Natural killer cell (primary cell): ENCODE measurements around the gene TBC1D22A. TPM values are rescaled to one million over a fixed set of nuclear protein-coding genes. Genes with fewer than 3 reads are reported as not detected.

ENCODE experiments used
- ATAC-seq, 3 donors: fragments of 150-1000 bp in 2 of 3; fragments of 200-7000 bp in 1 of 3; cut with Tn5 transposase; 1 replicate in 1 of 3; 2 replicates in 2 of 3; pipeline ENCODE4 v1.10.0; 2021; ENCODE audit warnings: mild to moderate bottlenecking in 2 of 3, moderate library complexity in 2 of 3
- DNase-seq, 2 donors: peaks; one replicate each; pipeline versions ENCODE4 v3.0.0 to v3.0.0-alpha.2; 2013 to 2021; ENCODE audit warnings: mixed read lengths in 1 of 2
- H3K27ac ChIP-seq: one replicate; pipeline ENCODE4 v1.5.1; 2013; ENCODE audit warnings: mild to moderate bottlenecking, low read length
- H3K27me3 ChIP-seq: one replicate; pipeline ENCODE4 v1.6.1; 2013; ENCODE audit warnings: low read length; ENCODE audit not compliant: control insufficient read depth, insufficient read depth
- H3K36me3 ChIP-seq: one replicate; pipeline ENCODE4 v1.6.1; 2013; ENCODE audit warnings: low read length; ENCODE audit not compliant: control insufficient read depth, insufficient read depth
- H3K4me1 ChIP-seq: one replicate; pipeline ENCODE4 v1.6.1; 2013; ENCODE audit warnings: low read length; ENCODE audit not compliant: control insufficient read depth, insufficient read depth
- H3K4me3 ChIP-seq: one replicate; pipeline ENCODE4 v1.5.1; 2013; ENCODE audit warnings: low read length
- H3K9me3 ChIP-seq: one replicate; pipeline ENCODE4 v1.6.1; 2013; ENCODE audit warnings: low read length; ENCODE audit not compliant: control insufficient read depth, insufficient read depth
- H3K27ac Mint-ChIP-seq, 2 donors: one replicate each; pipeline ENCODE4 v1.8.0; 2022; ENCODE audit warnings: mild to moderate bottlenecking in 2 of 2, mixed read lengths in 2 of 2, moderate library complexity in 1 of 2
- H3K27me3 Mint-ChIP-seq, 2 donors: one replicate each; pipeline ENCODE4 v1.8.0; 2022; ENCODE audit warnings: low read depth in 2 of 2, mixed read lengths in 2 of 2
- H3K36me3 Mint-ChIP-seq: one replicate; pipeline ENCODE4 v1.8.0; 2022; ENCODE audit warnings: mixed read lengths
- H3K4me1 Mint-ChIP-seq, 2 donors: one replicate each; pipeline ENCODE4 v1.8.0; 2022; ENCODE audit warnings: mixed read lengths in 2 of 2
- H3K4me3 Mint-ChIP-seq: one replicate; pipeline ENCODE4 v1.8.0; 2022; ENCODE audit warnings: mild to moderate bottlenecking, moderate library complexity, mixed read lengths
- H3K9me3 Mint-ChIP-seq, 2 donors: one replicate each; pipeline ENCODE4 v1.8.0; 2022; ENCODE audit warnings: mixed read lengths in 2 of 2
- WGBS: methylation state at CpG from one replicate; pipeline ENCODE4 v1.1.7; 2013; ENCODE audit warnings: missing lambda C conversion rate; ENCODE audit not compliant: insufficient coverage; 5-methylcytosine and 5-hydroxymethylcytosine counted together
- intact Hi-C: fragments of 100-400 bp; cut with micrococcal nuclease; formaldehyde crosslinking; loops from one replicate; pipeline ENCODE4 v1.14.2; 2022
- total RNA-seq, 4 donors: library from RNA; stranded (reverse); fragments of 120-200 nt in 1 of 4; gene quantifications; one replicate each; pipeline versions ENCODE4 v1.2.3 to v1.2.4, GENCODE V29; 2013 to 2022
- TF ChIP-seq, protein P1 (sequence below): fragments of 200-600 bp; IDR thresholded peaks from one replicate; pipeline ENCODE4 v1.8.0; 2022; ENCODE audit warnings: antibody characterized with exemption

Gene TBC1D22A
- total RNA-seq, 3 donors from 2014 or later (not counting 1 experiment from before 2014, with no cell fraction given): 47.4 to 53.7 (median 53.2) TPM

DNA sequence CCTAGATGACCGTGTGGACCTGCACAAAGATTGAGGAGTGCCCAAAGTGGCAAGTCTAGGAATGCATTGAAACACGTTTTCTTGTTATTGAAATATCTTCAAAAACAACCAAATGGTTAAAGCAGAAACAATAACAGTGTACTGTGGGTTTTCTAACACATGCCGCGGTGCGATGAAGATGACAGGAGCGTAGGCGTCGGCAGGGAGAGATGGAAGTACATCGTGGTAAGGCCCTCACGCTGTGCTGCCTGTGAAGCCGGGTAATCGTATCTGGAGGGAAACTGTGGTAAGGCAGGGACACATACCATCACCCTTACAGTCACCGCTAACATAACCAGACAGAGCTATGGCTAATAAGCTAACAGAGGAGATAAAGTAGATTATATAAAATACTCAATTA, 261.4 kb downstream of the TBC1D22A start:
- no peak overlapping the region for H3K27ac ChIP-seq
- Mint-ChIP-seq H3K4me3 (no peak overlapping the region), H3K4me1 (peaks cover 34 to 47% of the 10 kb centered on the region in 2 donors), H3K27me3 (no peaks in the 10 kb centered on the region), H3K36me3 (peaks cover 9% of the 10 kb centered on the region), H3K9me3 (no peaks in the 10 kb centered on the region), H3K27ac (no peak overlapping the region)
- WGBS: 94% methylated on average over 9 of the region's 13 CpGs
- TF ChIP-seq, protein P1, sequence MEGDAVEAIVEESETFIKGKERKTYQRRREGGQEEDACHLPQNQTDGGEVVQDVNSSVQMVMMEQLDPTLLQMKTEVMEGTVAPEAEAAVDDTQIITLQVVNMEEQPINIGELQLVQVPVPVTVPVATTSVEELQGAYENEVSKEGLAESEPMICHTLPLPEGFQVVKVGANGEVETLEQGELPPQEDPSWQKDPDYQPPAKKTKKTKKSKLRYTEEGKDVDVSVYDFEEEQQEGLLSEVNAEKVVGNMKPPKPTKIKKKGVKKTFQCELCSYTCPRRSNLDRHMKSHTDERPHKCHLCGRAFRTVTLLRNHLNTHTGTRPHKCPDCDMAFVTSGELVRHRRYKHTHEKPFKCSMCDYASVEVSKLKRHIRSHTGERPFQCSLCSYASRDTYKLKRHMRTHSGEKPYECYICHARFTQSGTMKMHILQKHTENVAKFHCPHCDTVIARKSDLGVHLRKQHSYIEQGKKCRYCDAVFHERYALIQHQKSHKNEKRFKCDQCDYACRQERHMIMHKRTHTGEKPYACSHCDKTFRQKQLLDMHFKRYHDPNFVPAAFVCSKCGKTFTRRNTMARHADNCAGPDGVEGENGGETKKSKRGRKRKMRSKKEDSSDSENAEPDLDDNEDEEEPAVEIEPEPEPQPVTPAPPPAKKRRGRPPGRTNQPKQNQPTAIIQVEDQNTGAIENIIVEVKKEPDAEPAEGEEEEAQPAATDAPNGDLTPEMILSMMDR: no peak
- intact Hi-C loops: no loop called here
- peaks cover 4% of the 10 kb centered on the region for H3K36me3 ChIP-seq
- H3K9me3 ChIP-seq: peaks cover 14% of the 10 kb centered on the region
- no peaks in the 10 kb centered on the region for H3K27me3 ChIP-seq
- no peak for ATAC-seq
- no peaks in the 10 kb centered on the region for H3K4me1 ChIP-seq
- H3K4me3 ChIP-seq: no peak overlapping the region
- DNase-seq: no peak

DNA sequence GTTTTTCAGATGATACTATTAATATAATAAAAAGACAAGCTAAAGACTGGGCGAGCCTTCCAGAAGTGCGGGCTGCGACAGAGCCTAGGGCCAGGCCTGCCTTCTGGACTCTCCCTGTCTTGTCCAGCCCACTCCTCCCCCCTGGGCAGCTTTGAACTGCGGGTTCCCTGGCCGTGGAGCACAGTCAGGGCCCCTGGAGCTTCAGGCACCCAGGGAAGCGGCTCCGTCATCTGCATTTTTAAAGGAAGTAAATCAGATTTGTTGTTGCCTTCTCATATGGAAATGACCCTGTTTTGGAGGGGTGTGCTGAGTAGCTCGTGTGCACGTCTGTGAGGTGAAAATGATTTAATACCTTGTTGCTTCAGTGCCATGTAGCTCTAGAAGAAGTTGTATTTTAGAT, 265.3 kb downstream of the TBC1D22A start:
- Histone ChIP-seq H3K27me3 (no peaks in the 10 kb centered on the region), H3K4me1 (no peaks in the 10 kb centered on the region), H3K27ac (no peak overlapping the region), H3K4me3 (no peak overlapping the region), H3K36me3 (peaks cover 4% of the 10 kb centered on the region), H3K9me3 (no peaks in the 10 kb centered on the region)
- no peak for DNase-seq
- TF ChIP-seq, protein P1: no peak
- Mint-ChIP-seq H3K36me3 (peaks cover 9% of the 10 kb centered on the region), H3K4me1 (peaks cover 23 to 36% of the 10 kb centered on the region in 2 donors), H3K27ac (no peak overlapping the region), H3K4me3 (no peak overlapping the region), H3K9me3 (no peaks in the 10 kb centered on the region), H3K27me3 (no peaks in the 10 kb centered on the region)
- intact Hi-C loops: no loop called here
- ATAC-seq: no peak
- WGBS: 80% methylated on average over 9 of the region's 9 CpGs

DNA sequence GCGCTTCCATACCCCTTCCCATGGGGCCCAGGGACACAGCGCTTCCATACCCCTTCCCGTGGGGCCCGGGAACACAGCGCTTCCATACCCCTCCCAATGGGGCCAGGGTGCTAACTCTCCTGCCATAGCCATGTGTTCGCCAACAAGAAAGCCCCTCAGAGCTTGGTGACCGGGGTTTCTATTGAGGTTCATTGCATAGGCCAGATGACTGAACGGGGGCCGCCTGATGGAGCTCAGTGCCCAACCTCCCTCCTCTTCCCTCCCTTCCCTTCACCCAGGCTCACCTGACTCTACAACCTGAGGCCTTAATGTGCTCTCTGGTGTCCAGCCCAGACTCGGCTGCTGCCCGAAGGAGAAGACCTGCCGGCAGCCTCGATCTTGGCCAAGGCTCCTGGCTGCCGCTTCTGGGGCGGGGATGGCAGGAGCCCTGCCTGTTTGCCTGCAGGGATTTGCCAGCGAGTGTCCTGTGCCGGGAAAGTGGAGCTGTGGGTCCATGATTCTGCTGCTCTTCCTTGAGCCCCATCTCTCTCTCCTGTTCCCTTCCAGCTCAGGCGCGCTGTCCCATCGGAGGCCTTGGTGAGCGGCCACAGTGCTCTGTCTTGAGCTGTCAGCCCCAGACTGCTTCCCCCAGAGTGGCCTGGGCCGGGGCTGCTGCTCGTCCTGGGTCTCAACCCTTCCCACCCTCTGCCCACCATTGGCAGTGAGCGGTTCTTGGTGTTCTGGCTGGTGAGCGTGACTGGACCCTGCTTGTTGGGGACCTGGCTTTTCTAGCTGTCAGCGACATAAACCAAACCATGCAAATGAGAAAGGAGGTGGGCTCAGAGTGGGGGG, 267.0 kb downstream of the TBC1D22A start:
- TF ChIP-seq, protein P1: no peak
- no peaks in the 10 kb centered on the region for H3K36me3 ChIP-seq
- H3K27ac ChIP-seq: no peak overlapping the region
- no peak for DNase-seq
- Mint-ChIP-seq H3K4me3 (no peak overlapping the region), H3K27me3 (no peaks in the 10 kb centered on the region), H3K9me3 (no peaks in the 10 kb centered on the region), H3K4me1 (peaks cover 16 to 34% of the 10 kb centered on the region in 2 donors), H3K36me3 (no peaks in the 10 kb centered on the region), H3K27ac (no peak overlapping the region)
- no peaks in the 10 kb centered on the region for H3K9me3 ChIP-seq
- no peak for ATAC-seq
- WGBS: 88% methylated on average over 26 of the region's 26 CpGs
- H3K27me3 ChIP-seq: no peaks in the 10 kb centered on the region
- H3K4me3 ChIP-seq: no peak overlapping the region
- no peaks in the 10 kb centered on the region for H3K4me1 ChIP-seq
- intact Hi-C loops: no loop called here
